Activated CD8-positive, alpha-beta memory T cell treated with anti-CD3 and anti-CD28 coated beads for 24 hours (primary cell): ENCODE results near the gene CT45A7.
"Not testable (repeated sequence)": the region's sequence is repeated elsewhere in the genome, so short reads cannot be mapped to it uniquely, and the experiment has no call there.

Experiments
- DNase-seq: peaks from one replicate; pipeline ENCODE4 v3.0.0-alpha.2; 2020

Gene CT45A7

GRCh38 chrX:135837180-135837579 is at the start of gene CT45A7:
Gene CT45A7 (minus strand): TSS chrX:135837280. CDS start chrX:135833533, 3,747 bp downstream.
- DNase-seq, result not testable (repeated sequence)

- DNase-seq, result not testable (repeated sequence)
Observed at GRCh38 chrX:135882741-135883140, 45.7 kb upstream of the CT45A7 start.

GRCh38 chrX:135871712-135872111 is 34.6 kb upstream of the CT45A7 start, which contains the start of gene CT45A9:
Gene CT45A9 (minus strand): TSS chrX:135871812. CDS start chrX:135868061, 3,751 bp downstream.
- not testable (repeated sequence) for DNase-seq

GRCh38 chrX:135854438-135854837 is 17.4 kb upstream of the CT45A7 start, which contains the start of gene CT45A8:
Gene CT45A8 (minus strand): TSS chrX:135854538. CDS start chrX:135850783, 3,755 bp downstream.
- not testable (repeated sequence) for DNase-seq

GRCh38 chrX:135819912-135820311 is 17.2 kb downstream of the CT45A7 start, which contains the start of gene CT45A2:
Gene CT45A2 (minus strand): TSS chrX:135820012. CDS start chrX:135816265, 3,747 bp downstream.
- not testable (repeated sequence) for DNase-seq

- DNase-seq, result not testable (repeated sequence)
Observed at GRCh38 chrX:135802687-135803086, 34.4 kb downstream of the CT45A7 start, which contains the start of gene CT45A6. Gene CT45A6 (minus strand): TSS chrX:135802787. CDS start chrX:135798993, 3,794 bp downstream.

GRCh38 chrX:135785403-135785802 is 51.7 kb downstream of the CT45A7 start, which contains the start of gene CT45A5:
Gene CT45A5 (minus strand): TSS chrX:135785503. CDS start chrX:135781729, 3,774 bp downstream.
- not testable (repeated sequence) for DNase-seq
